HCT116 (cell line): ENCODE results near the gene MAGEE1. TPM values are rescaled to one million over a fixed set of nuclear protein-coding genes. Genes with fewer than 3 reads are reported as not detected.

Experiments
- ATAC-seq: fragments of 200-7000 bp; cut with Tn5 transposase; 2 replicates; pipeline ENCODE4 v1.9.1; 2020; ENCODE audit warnings: mild to moderate bottlenecking, moderate library complexity
- BruUV-seq: library from RNA; stranded (reverse); fragments of 400-500 nt; replicated peaks from 2 replicates; lab custom pipeline; 2021; lab: Mats Ljungman, UMichigan
- CTCF ChIA-PET: fragments of 300-600 bp; sonication (Branson Sonifier 250); formaldehyde crosslinking; loops from one replicate; lab custom pipeline; 2021; ENCODE audit warnings: antibody characterized with exemption; lab: Charles Lee
- POLR2A ChIA-PET: fragments of 300-600, 350-600 bp; sonication (Branson Sonifier 250); formaldehyde crosslinking; loops from one replicate; lab custom pipeline; 2021; ENCODE audit warnings: antibody characterized with exemption; lab: Charles Lee
- RAD21 ChIA-PET, 2 experiments: fragments of 300-600 bp; sonication (Branson Sonifier 250); formaldehyde crosslinking; loops; one replicate each; lab custom pipeline; 2023; ENCODE audit warnings: low total read pairs in 2 of 2; ENCODE audit not compliant: uncharacterized antibody in 2 of 2, unreplicated experiment in 2 of 2, low non-redundant PET in 1 of 2; lab: Charles Lee
- DNase-seq: peaks from one replicate; pipeline ENCODE4 v3.0.0-alpha.2; 2010; ENCODE audit warnings: low read depth, low spot score
- H2AFZ ChIP-seq: fragments of 200-600 bp; shearing (Covaris generic), sonication (generic); 2 replicates; pipeline ENCODE4 v1.6.1; 2017; ENCODE audit warnings: low read depth, mixed run types, mixed read lengths, antibody characterized with exemption, low read length; ENCODE audit not compliant: poor library complexity, severe bottlenecking
- H3K27ac ChIP-seq: 2 replicates; pipeline ENCODE4 v1.5.1; 2012; ENCODE audit warnings: low read depth, low read length
- H3K27me3 ChIP-seq: fragments of 200-600 bp; sonication (generic); 2 replicates; pipeline ENCODE4 v1.6.1; 2016; ENCODE audit warnings: mixed run types, low read length, mixed read lengths; ENCODE audit not compliant: insufficient read depth
- H3K36me3 ChIP-seq, 2 experiments: fragments of 200-500 bp in 1 of 2; fragments of 200-600 bp in 1 of 2; sonication (Bioruptor generic) in 1 of 2; sonication (generic) in 1 of 2; 2 replicates each; pipeline versions ENCODE4 v1.5.1 to v1.6.1; 2014 to 2016; ENCODE audit warnings: low read length in 2 of 2, inconsistent platforms in 1 of 2, mixed read lengths in 1 of 2, mixed run types in 1 of 2; ENCODE audit not compliant: insufficient read depth in 2 of 2, control insufficient read depth in 1 of 2
- H3K4me1 ChIP-seq, 2 experiments: fragments of 200-600 bp in 1 of 2; sonication (generic) in 1 of 2; 2 replicates each; pipeline versions ENCODE4 v1.5.1 to v1.6.1; 2012 to 2017; ENCODE audit warnings: low read length in 2 of 2, inconsistent platforms in 1 of 2, mild to moderate bottlenecking in 1 of 2, mixed read lengths in 1 of 2, mixed run types in 1 of 2, moderate library complexity in 1 of 2; ENCODE audit not compliant: insufficient read depth in 2 of 2, control insufficient read depth in 1 of 2
- H3K4me2 ChIP-seq: fragments of 200-600 bp; sonication (generic); 2 replicates; pipeline ENCODE4 v1.6.1; 2017; ENCODE audit warnings: mixed run types, low read length, mixed read lengths
- H3K4me3 ChIP-seq, 2 experiments: fragments of 200-600 bp in 1 of 2; sonication (generic) in 1 of 2; replicated peaks in 1 of 2; 2 replicates each; pipeline ENCODE4 v1.5.1; 2011 to 2016; ENCODE audit warnings: low read length in 2 of 2, control low read depth in 1 of 2, low read depth in 1 of 2, mild to moderate bottlenecking in 1 of 2, mixed read lengths in 1 of 2, mixed run types in 1 of 2
- H3K79me2 ChIP-seq: fragments of 200-600 bp; sonication (generic); 2 replicates; pipeline ENCODE4 v1.6.1; 2017; ENCODE audit warnings: mild to moderate bottlenecking, mixed run types, low read length, moderate library complexity, mixed read lengths; ENCODE audit not compliant: insufficient read depth
- H3K9ac ChIP-seq: fragments of 200-600 bp; sonication (generic); 2 replicates; pipeline ENCODE4 v1.6.1; 2016; ENCODE audit warnings: low read length, mixed read lengths
- H3K9me2 ChIP-seq: fragments of 200-600 bp; sonication (generic), shearing (Covaris generic); 2 replicates; pipeline ENCODE4 v1.6.1; 2017; ENCODE audit warnings: mixed run types, mild to moderate bottlenecking, moderate library complexity; ENCODE audit not compliant: insufficient read depth
- H3K9me3 ChIP-seq, 2 experiments: fragments of 200-500 bp in 1 of 2; fragments of 200-600 bp in 1 of 2; sonication (Bioruptor generic) in 1 of 2; sonication (generic) in 1 of 2; 2 replicates each; pipeline ENCODE4 v1.6.1; 2014 to 2017; ENCODE audit warnings: low read length in 2 of 2, mixed read lengths in 2 of 2, inconsistent platforms in 1 of 2, low read depth in 1 of 2, mild to moderate bottlenecking in 1 of 2, mixed run types in 1 of 2, moderate library complexity in 1 of 2; ENCODE audit not compliant: control insufficient read depth in 1 of 2, insufficient read depth in 1 of 2
- H4K20me1 ChIP-seq: fragments of 200-600 bp; sonication (generic), shearing (Covaris generic); 2 replicates; pipeline ENCODE4 v1.6.1; 2017; ENCODE audit warnings: mixed run types, mild to moderate bottlenecking, moderate library complexity; ENCODE audit not compliant: insufficient read depth
- EGR1 ChIP-seq: IDR thresholded peaks from 2 replicates; pipeline ENCODE4 v1.6.1; 2012; ENCODE audit warnings: low read depth
- EZH2phosphoT487 ChIP-seq: fragments of 200-600 bp; IDR thresholded peaks from 2 replicates; pipeline ENCODE4 v1.6.1; 2018; ENCODE audit warnings: antibody characterized with exemption, borderline replicate concordance
- POLR2AphosphoS5 ChIP-seq: IDR thresholded peaks from 2 replicates; pipeline ENCODE4 v1.6.1; 2011; ENCODE audit warnings: mild to moderate bottlenecking, low read depth, low read length, moderate library complexity
- intact Hi-C: fragments of 100-400 bp; cut with micrococcal nuclease; formaldehyde crosslinking; loops from 2 replicates; pipeline ENCODE4 v1.10.0; 2022
- total RNA-seq: library from RNA; stranded (reverse); gene quantifications from one replicate; pipeline ENCODE4 v1.2.1, GENCODE V29; 2021; ENCODE audit not compliant: unreplicated experiment
- TF ChIP-seq, protein P1 (sequence below): IDR thresholded peaks from 2 replicates; pipeline ENCODE4 v1.6.1; 2012; ENCODE audit warnings: low read depth
- TF ChIP-seq, protein P2 (sequence below), 3 experiments: fragments of 200-600 bp in 1 of 3; sonication (generic) in 1 of 3; IDR thresholded peaks in 2 of 3; conservative IDR thresholded peaks in 1 of 3; 2 replicates each; pipeline ENCODE4 v1.5.1; 2012 to 2017; ENCODE audit warnings: low read depth in 2 of 3, low read length in 2 of 3, antibody characterized with exemption in 1 of 3, borderline replicate concordance in 1 of 3, control low read depth in 1 of 3, mild to moderate bottlenecking in 1 of 3, mixed read lengths in 1 of 3, mixed run types in 1 of 3, moderate library complexity in 1 of 3; ENCODE audit not compliant: insufficient read depth in 1 of 3

Gene MAGEE1
- total RNA-seq, 1 experiment from 2014 or later = 2.2 TPM

DNA sequence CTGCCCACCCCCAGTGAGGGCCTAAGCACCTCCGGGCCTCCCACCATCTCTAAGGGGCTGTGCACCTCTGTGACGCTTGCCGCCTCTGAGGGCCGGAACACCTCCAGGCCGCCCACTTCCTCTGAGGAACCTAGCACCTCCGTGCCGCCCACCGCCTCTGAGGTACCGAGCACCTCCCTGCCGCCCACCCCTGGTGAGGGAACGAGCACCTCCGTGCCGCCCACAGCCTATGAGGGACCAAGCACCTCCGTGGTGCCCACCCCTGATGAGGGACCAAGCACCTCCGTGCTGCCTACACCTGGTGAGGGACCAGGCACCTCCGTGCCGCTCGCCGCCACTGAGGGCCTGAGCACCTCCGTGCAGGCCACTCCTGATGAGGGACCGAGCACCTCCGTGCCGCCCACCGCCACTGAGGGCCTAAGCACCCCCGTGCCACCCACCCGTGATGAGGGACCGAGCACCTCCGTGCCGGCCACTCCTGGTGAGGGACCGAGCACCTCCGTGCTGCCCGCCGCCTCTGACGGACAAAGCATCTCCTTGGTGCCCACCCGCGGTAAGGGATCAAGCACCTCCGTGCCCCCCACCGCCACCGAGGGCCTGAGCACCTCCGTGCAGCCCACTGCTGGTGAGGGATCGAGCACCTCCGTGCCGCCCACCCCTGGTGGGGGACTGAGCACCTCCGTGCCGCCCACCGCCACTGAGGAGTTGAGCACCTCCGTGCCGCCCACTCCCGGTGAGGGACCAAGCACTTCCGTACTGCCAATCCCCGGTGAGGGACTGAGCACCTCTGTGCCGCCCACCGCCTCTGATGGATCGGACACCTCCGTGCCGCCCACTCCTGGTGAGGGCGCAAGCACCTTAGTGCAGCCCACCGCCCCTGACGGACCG lies 977 bp downstream of the MAGEE1 start (continued):
- TF ChIP-seq, protein P1, sequence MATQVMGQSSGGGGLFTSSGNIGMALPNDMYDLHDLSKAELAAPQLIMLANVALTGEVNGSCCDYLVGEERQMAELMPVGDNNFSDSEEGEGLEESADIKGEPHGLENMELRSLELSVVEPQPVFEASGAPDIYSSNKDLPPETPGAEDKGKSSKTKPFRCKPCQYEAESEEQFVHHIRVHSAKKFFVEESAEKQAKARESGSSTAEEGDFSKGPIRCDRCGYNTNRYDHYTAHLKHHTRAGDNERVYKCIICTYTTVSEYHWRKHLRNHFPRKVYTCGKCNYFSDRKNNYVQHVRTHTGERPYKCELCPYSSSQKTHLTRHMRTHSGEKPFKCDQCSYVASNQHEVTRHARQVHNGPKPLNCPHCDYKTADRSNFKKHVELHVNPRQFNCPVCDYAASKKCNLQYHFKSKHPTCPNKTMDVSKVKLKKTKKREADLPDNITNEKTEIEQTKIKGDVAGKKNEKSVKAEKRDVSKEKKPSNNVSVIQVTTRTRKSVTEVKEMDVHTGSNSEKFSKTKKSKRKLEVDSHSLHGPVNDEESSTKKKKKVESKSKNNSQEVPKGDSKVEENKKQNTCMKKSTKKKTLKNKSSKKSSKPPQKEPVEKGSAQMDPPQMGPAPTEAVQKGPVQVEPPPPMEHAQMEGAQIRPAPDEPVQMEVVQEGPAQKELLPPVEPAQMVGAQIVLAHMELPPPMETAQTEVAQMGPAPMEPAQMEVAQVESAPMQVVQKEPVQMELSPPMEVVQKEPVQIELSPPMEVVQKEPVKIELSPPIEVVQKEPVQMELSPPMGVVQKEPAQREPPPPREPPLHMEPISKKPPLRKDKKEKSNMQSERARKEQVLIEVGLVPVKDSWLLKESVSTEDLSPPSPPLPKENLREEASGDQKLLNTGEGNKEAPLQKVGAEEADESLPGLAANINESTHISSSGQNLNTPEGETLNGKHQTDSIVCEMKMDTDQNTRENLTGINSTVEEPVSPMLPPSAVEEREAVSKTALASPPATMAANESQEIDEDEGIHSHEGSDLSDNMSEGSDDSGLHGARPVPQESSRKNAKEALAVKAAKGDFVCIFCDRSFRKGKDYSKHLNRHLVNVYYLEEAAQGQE = no peak
- TF ChIP-seq, protein P2, sequence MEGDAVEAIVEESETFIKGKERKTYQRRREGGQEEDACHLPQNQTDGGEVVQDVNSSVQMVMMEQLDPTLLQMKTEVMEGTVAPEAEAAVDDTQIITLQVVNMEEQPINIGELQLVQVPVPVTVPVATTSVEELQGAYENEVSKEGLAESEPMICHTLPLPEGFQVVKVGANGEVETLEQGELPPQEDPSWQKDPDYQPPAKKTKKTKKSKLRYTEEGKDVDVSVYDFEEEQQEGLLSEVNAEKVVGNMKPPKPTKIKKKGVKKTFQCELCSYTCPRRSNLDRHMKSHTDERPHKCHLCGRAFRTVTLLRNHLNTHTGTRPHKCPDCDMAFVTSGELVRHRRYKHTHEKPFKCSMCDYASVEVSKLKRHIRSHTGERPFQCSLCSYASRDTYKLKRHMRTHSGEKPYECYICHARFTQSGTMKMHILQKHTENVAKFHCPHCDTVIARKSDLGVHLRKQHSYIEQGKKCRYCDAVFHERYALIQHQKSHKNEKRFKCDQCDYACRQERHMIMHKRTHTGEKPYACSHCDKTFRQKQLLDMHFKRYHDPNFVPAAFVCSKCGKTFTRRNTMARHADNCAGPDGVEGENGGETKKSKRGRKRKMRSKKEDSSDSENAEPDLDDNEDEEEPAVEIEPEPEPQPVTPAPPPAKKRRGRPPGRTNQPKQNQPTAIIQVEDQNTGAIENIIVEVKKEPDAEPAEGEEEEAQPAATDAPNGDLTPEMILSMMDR (IDR thresholded peaks at IDR 0.05 in 2 of 3, conservative IDR thresholded peaks at IDR 0.05 in 1 of 3; ENCODE audit: borderline replicate concordance in 1 of 3, insufficient read depth in 1 of 3, low read depth in 2 of 3, low read length in 2 of 3) = no peak

DNA sequence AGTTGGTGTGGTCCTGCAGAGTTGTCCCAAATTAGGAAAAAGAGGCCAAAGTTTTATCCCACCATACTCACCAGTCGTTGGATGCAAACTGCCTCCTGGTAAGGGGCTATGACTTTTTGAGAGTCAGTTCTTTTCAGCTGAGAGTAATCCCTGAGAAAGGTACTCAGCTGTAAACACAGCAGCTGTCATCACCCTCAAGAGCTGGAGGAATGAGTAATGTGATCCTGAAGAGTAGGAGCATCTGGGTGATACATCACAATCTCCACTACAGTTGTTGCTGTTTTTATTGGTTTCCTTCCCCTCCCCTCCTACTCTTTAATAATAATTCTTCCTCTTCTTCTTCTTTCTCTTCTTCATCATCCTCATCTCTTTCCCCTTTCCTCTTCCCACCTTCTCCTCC lies 5.7 kb downstream of the MAGEE1 start:
- BruUV-seq = no TSS peak
- no peaks in the 10 kb centered on the region for H3K9me2 ChIP-seq
- TF ChIP-seq EZH2phosphoT487 (no peak), EGR1 (no peak), POLR2AphosphoS5 (no peak)
- no peaks in the 10 kb centered on the region for H3K27me3 ChIP-seq
- H3K4me3 ChIP-seq = no peak overlapping the region
- H3K9ac ChIP-seq = no peak overlapping the region
- no peak overlapping the region for H2AFZ ChIP-seq
- H3K27ac ChIP-seq = no peak overlapping the region
- no peaks in the 10 kb centered on the region; a peak in 1 of 4 replicates for H3K4me1 ChIP-seq
- no peaks in the 10 kb centered on the region for H3K36me3 ChIP-seq
- ChIA-PET CTCF (no interaction called here), POLR2A (no interaction called here), RAD21 (no interaction called here)
- DNase-seq (no peak), ATAC-seq (no peak)
- no peaks in the 10 kb centered on the region for H4K20me1 ChIP-seq
- H3K9me3 ChIP-seq = no peaks in the 10 kb centered on the region
- intact Hi-C loops = no loop called here
- no peaks in the 10 kb centered on the region for H3K79me2 ChIP-seq
- H3K4me2 ChIP-seq = no peak overlapping the region
